ENCODE results near the gene C2CD3.
A peak's percentile ranks its signal among the peaks of the same experiment; 100 is the strongest.

C2CD3 gene

GRCh38 chr11:74170694-74171629 is at the start of gene C2CD3, which contains the start of gene PPME1:
C2CD3 (minus strand) TSS chr11:74171002; CDS start chr11:74170792, 210 bp downstream.
PPME1 (plus strand) TSS chr11:74171289; CDS start chr11:74171422, 133 bp downstream.
- DNase-seq: peak; percentile 98 to 99

- DNase-seq: no peak
Observed at GRCh38 chr11:74220376-74220775, 49.6 kb upstream of the C2CD3 start.

GRCh38 chr11:74212533-74212932 is 41.7 kb upstream of the C2CD3 start:
- DNase-seq: no peak

- no peak for DNase-seq
Observed at GRCh38 chr11:74208507-74208906, 37.7 kb upstream of the C2CD3 start.

- peak in 1 of 2 experiments; percentile 30 for DNase-seq
Observed at GRCh38 chr11:74206746-74207145, 35.9 kb upstream of the C2CD3 start.

GRCh38 chr11:74205181-74205580 is 34.4 kb upstream of the C2CD3 start:
- DNase-seq: peak in 1 of 2 experiments; percentile 8

GRCh38 chr11:74204701-74205100 is 33.9 kb upstream of the C2CD3 start:
- no peak for DNase-seq

- DNase-seq: no peak
Observed at GRCh38 chr11:74203966-74204365, 33.2 kb upstream of the C2CD3 start.

GRCh38 chr11:74196781-74197486 is 26.1 kb upstream of the C2CD3 start:
- DNase-seq: no peak

- DNase-seq: no peak
Observed at GRCh38 chr11:74195828-74196227, 25.0 kb upstream of the C2CD3 start.

GRCh38 chr11:74185695-74186094 is 14.9 kb upstream of the C2CD3 start:
- no peak for DNase-seq

- DNase-seq: no peak
Observed at GRCh38 chr11:74185285-74185684, 14.5 kb upstream of the C2CD3 start.

GRCh38 chr11:74182635-74183034 is 11.8 kb upstream of the C2CD3 start:
- no peak for DNase-seq

GRCh38 chr11:74179234-74180052 is 8.6 kb upstream of the C2CD3 start:
- DNase-seq: peak in 1 of 2 experiments; percentile 9

GRCh38 chr11:74175920-74176319 is 5.1 kb upstream of the C2CD3 start:
- no peak for DNase-seq

GRCh38 chr11:74171997-74172396 is 1.2 kb upstream of the C2CD3 start:
- DNase-seq: no peak

- DNase-seq: no peak
Observed at GRCh38 chr11:74171630-74171968, 797 bp upstream of the C2CD3 start.

- DNase-seq: peak in 1 of 2 experiments; percentile 23
Observed at GRCh38 chr11:74169738-74170458, 904 bp downstream of the C2CD3 start.

- DNase-seq: no peak
Observed at GRCh38 chr11:74168838-74169237, 2.0 kb downstream of the C2CD3 start.

- no peak for DNase-seq
Observed at GRCh38 chr11:74162681-74163467, 7.9 kb downstream of the C2CD3 start.

- DNase-seq: no peak
Observed at GRCh38 chr11:74159642-74160041, 11.2 kb downstream of the C2CD3 start.
